K562 (cell line): ENCODE data around the gene FAM184B. TPM values are rescaled to one million over a fixed set of nuclear protein-coding genes. Genes with fewer than 3 reads are reported as not detected.

Experiments used
- ATAC-seq: fragments of 200-7000 bp; cut with Tn5 transposase; 3 replicates; pipeline ENCODE4 v1.9.1; 2020; ENCODE audit warnings: moderate library complexity
- BruUV-seq: library from RNA; stranded (reverse); fragments of 400-500 nt; replicated peaks from 2 replicates; lab custom pipeline; 2021; lab: Mats Ljungman, UMichigan
- CTCF ChIA-PET: fragments of 300-600 bp; formaldehyde crosslinking; extraction: SDS; loops from one replicate; lab custom pipeline; 2021; ENCODE audit warnings: low intra/inter-chr PET ratio; lab: Yijun Ruan, JAX
- POLR2A ChIA-PET: fragments of 300-600, 350-650 bp; sonication (Branson Sonifier 250); formaldehyde crosslinking; extraction: SDS; loops from one replicate; lab custom pipeline; 2021; ENCODE audit warnings: antibody characterized with exemption, inconsistent platforms; lab: Yijun Ruan, JAX
- DNase-seq, 4 experiments: peaks; one replicate each; pipeline versions ENCODE4 v3.0.0 to v3.0.0-alpha.2; 2011 to 2018; ENCODE audit warnings: low spot score in 3 of 4, mixed read lengths in 3 of 4; ENCODE audit errors: extremely low read depth in 1 of 4
- FAIRE-seq: peaks from 2 replicates; lab custom pipeline; 2011; peaks lifted over from hg19 to GRCh38; lab: Jason Lieb, UNC
- H2AFZ ChIP-seq: 2 replicates; pipeline ENCODE4 v1.6.0; 2011; ENCODE audit warnings: low read depth, low read length, control low read depth, inconsistent platforms
- H3K27ac ChIP-seq: fragments of 200-600 bp; 3 replicates; pipeline ENCODE4 v1.8.0; 2011; ENCODE audit warnings: low read depth, mild to moderate bottlenecking, control low read depth, inconsistent platforms, low read length, moderate library complexity, mixed read lengths; ENCODE audit errors: extremely low read depth
- H3K27me3 ChIP-seq, 2 experiments: fragments of 300-600 bp in 1 of 2; 2 replicates in 1 of 2; 3 replicates in 1 of 2; pipeline versions ENCODE4 v1.6.0 to v1.8.0; 2011; ENCODE audit warnings: inconsistent platforms in 2 of 2, low read length in 2 of 2, mild to moderate bottlenecking in 1 of 2, mixed read lengths in 1 of 2, moderate library complexity in 1 of 2; ENCODE audit not compliant: control insufficient read depth in 2 of 2, insufficient read depth in 2 of 2
- H3K36me3 ChIP-seq: fragments of 300-600 bp; 3 replicates; pipeline ENCODE4 v1.8.0; 2011; ENCODE audit warnings: mild to moderate bottlenecking, low read length, inconsistent platforms; ENCODE audit not compliant: control insufficient read depth, insufficient read depth
- H3K4me1 ChIP-seq, 2 experiments: fragments of 200-600 bp in 1 of 2; replicated peaks in 1 of 2; 2 replicates in 1 of 2; 3 replicates in 1 of 2; pipeline versions ENCODE4 v1.5.1 to v1.8.0; 2011; ENCODE audit warnings: inconsistent platforms in 2 of 2, low read length in 2 of 2, mild to moderate bottlenecking in 1 of 2, mixed read lengths in 1 of 2, moderate library complexity in 1 of 2; ENCODE audit not compliant: control insufficient read depth in 2 of 2, insufficient read depth in 2 of 2
- H3K4me2 ChIP-seq: 2 replicates; pipeline ENCODE4 v1.6.1; 2011; ENCODE audit warnings: low read length, control low read depth, inconsistent platforms, mixed read lengths; ENCODE audit not compliant: insufficient read depth
- H3K4me3 ChIP-seq: fragments of 200-600 bp; sonication (generic), shearing (Covaris generic); 2 replicates; pipeline ENCODE4 v1.5.1; 2016; ENCODE audit warnings: control low read depth, inconsistent platforms
- H3K79me2 ChIP-seq: fragments of 200-600 bp; 3 replicates; pipeline ENCODE4 v1.8.0; 2011; ENCODE audit warnings: low read length, inconsistent platforms; ENCODE audit not compliant: control insufficient read depth, insufficient read depth
- H3K9ac ChIP-seq, 2 experiments: 2 replicates each; pipeline versions ENCODE4 v1.6.0 to v1.6.1; 2011; ENCODE audit warnings: low read depth in 2 of 2, low read length in 2 of 2, control low read depth in 1 of 2, inconsistent platforms in 1 of 2, mild to moderate bottlenecking in 1 of 2, mixed read lengths in 1 of 2; ENCODE audit not compliant: insufficient read depth in 1 of 2
- H3K9me1 ChIP-seq: one replicate; pipeline ENCODE4 v1.6.0; 2011; ENCODE audit warnings: inconsistent platforms, mild to moderate bottlenecking, low read length, moderate library complexity; ENCODE audit not compliant: control insufficient read depth, insufficient read depth
- H3K9me3 ChIP-seq: replicated peaks from 2 replicates; pipeline ENCODE4 v1.5.1; 2011; ENCODE audit warnings: low read depth, low read length, inconsistent platforms; ENCODE audit not compliant: control insufficient read depth, insufficient read depth
- H4K20me1 ChIP-seq: replicated peaks from 2 replicates; pipeline ENCODE4 v1.6.1; 2011; ENCODE audit warnings: low read length, inconsistent platforms, mixed read lengths; ENCODE audit not compliant: control insufficient read depth, insufficient read depth
- CBFA2T2 ChIP-seq: fragments of 450-650 bp; conservative IDR thresholded peaks from 2 replicates; pipeline ENCODE4 v1.6.1; 2017; ENCODE audit warnings: mild to moderate bottlenecking
- DIDO1 ChIP-seq: fragments of 450-650 bp; IDR thresholded peaks from 2 replicates; pipeline ENCODE4 v1.6.1; 2016; ENCODE audit warnings: low read depth, missing biosample characterization, missing genetic modification characterization
- HNRNPUL1 ChIP-seq: fragments of 200-400 bp; formaldehyde crosslinking; IDR thresholded peaks from 2 replicates; pipeline ENCODE4 v1.6.1; 2017; ENCODE audit warnings: low read length
- KLF10 ChIP-seq: fragments of 250-450 bp; sonication (Bioruptor Pico); IDR thresholded peaks from 2 replicates; pipeline ENCODE4 v1.6.1; 2021; ENCODE audit warnings: matching md5 sums
- NONO ChIP-seq, 2 experiments: fragments of 200-400 bp in 1 of 2; fragments of 450-650 bp in 1 of 2; formaldehyde crosslinking in 1 of 2; IDR thresholded peaks; 2 replicates each; pipeline ENCODE4 v1.6.1; 2017; ENCODE audit warnings: low read depth in 2 of 2, mild to moderate bottlenecking in 2 of 2, moderate library complexity in 2 of 2, low read length in 1 of 2
- NR2C1 ChIP-seq, 2 experiments: fragments of 450-650 bp; IDR thresholded peaks; 2 replicates each; pipeline ENCODE4 v1.6.1; 2017; ENCODE audit warnings: mild to moderate bottlenecking in 2 of 2, antibody characterized with exemption in 1 of 2, inconsistent platforms in 1 of 2, missing compliant biosample characterization in 1 of 2, missing genetic modification characterization in 1 of 2
- PURB ChIP-seq: sonication (generic); formaldehyde crosslinking; IDR thresholded peaks from 2 replicates; pipeline ENCODE4 v1.9.0; 2021; ENCODE audit warnings: low read depth, mild to moderate bottlenecking, missing genetic modification reagents
- SIX5 ChIP-seq, 2 experiments: IDR thresholded peaks; 2 replicates each; pipeline ENCODE4 v1.6.1; 2011; ENCODE audit warnings: low read length in 2 of 2, borderline replicate concordance in 1 of 2, low read depth in 1 of 2, mild to moderate bottlenecking in 1 of 2, moderate library complexity in 1 of 2; ENCODE audit not compliant: insufficient read depth in 1 of 2
- SP1 ChIP-seq: sonication (generic); formaldehyde crosslinking; IDR thresholded peaks from 2 replicates; pipeline ENCODE4 v1.8.1; 2022; ENCODE audit warnings: mild to moderate bottlenecking, missing genetic modification reagents
- SRSF1 ChIP-seq: fragments of 200-400 bp; formaldehyde crosslinking; IDR thresholded peaks from 2 replicates; pipeline ENCODE4 v1.6.1; 2017; ENCODE audit warnings: mild to moderate bottlenecking, low read depth, low read length, moderate library complexity
- WGBS: fragments of 100-300 bp; shearing (Covaris generic); methylation state at CpG from one replicate; pipeline ENCODE4 v1.1.6; 2016; ENCODE audit warnings: low coverage, mixed read lengths; ENCODE audit not compliant: insufficient coverage; ENCODE audit errors: missing lambda C conversion rate; 5-methylcytosine and 5-hydroxymethylcytosine counted together
- in situ Hi-C: fragments of 300-500 bp; cut with MboI; formaldehyde crosslinking; loops from 4 replicates; pipeline ENCODE4 v1.15.0; 2018; ENCODE audit warnings: inconsistent platforms, mixed read lengths
- intact Hi-C: fragments of 100-400 bp; cut with micrococcal nuclease; formaldehyde crosslinking; loops from 2 replicates; pipeline ENCODE4 v1.14.2; 2022
- polyA plus RNA-seq, 8 experiments: library from polyadenylated mRNA; depleted of rRNA in 4 of 8; stranded (reverse) in 5 of 8; unstranded in 3 of 8; fragments of >200 nt; fragmentation: Nextera tagmentation in 2 of 8; fragmentation: Illumina TruSeq in 1 of 8; extraction: Ambion mirVana in 2 of 8; extraction: Trizol in 1 of 8; gene quantifications; 2 replicates each; pipeline versions ENCODE4 v1.2.1 to v1.2.3, GENCODE V29; 2011 to 2014; ENCODE audit warnings: inconsistent platforms in 1 of 8, missing spikeins in 1 of 8
- total RNA-seq, 7 experiments: library from RNA; depleted of rRNA in 6 of 7; stranded (reverse); fragments of >200 nt in 6 of 7; fragmentation: Illumina TruSeq in 2 of 7; extraction: Trizol in 2 of 7; gene quantifications; 2 replicates each; pipeline versions ENCODE4 v1.2.1 to v1.2.3, GENCODE V29; 2011 to 2021; ENCODE audit warnings: low replicate concordance in 1 of 7
- TF ChIP-seq, protein P1 (sequence below): sonication (generic); formaldehyde crosslinking; IDR thresholded peaks from 2 replicates; pipeline ENCODE4 v1.8.1; 2022; ENCODE audit warnings: missing genetic modification reagents
- TF ChIP-seq, protein P2 (sequence below): fragments of 200-800 bp; sonication (Bioruptor generic); IDR thresholded peaks from 2 replicates; pipeline ENCODE4 v1.6.1; 2017; ENCODE audit warnings: missing genetic modification characterization, missing compliant biosample characterization
- TF ChIP-seq, protein P3 (sequence below): fragments of 250-450 bp; sonication (Bioruptor Pico); IDR thresholded peaks from 2 replicates; pipeline ENCODE4 v1.9.0; 2021; ENCODE audit warnings: mild to moderate bottlenecking
- TF ChIP-seq, protein P4 (sequence below): fragments of 450-650 bp; IDR thresholded peaks from 2 replicates; pipeline ENCODE4 v1.6.1; 2016; ENCODE audit warnings: low read depth, mild to moderate bottlenecking, moderate library complexity

The FAM184B gene
- total and polyA plus RNA-seq, 9 of the 15 experiments (the other 6 are each of a cell fraction or from before 2014, with no cell fraction given), result not detected

DNA sequence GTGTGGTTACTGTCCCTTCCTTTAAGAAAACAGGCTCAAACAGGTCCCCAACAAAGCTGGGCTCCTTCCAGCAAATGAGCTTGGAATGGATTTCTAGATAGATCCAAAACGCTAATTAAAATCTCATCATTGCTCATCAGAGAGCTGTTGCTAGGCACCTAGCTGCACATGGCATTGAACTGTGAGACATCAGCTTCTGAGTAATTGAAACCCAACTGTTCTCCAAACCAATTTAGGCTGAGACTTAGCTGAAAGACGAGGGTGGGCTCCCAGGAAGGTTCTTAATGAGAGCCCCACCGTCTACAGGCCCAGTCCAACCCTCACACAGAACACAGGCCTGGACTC lies 59.1 kb downstream of the FAM184B start:
- H3K27ac ChIP-seq, result no peak overlapping the region
- in situ Hi-C loops (no loop called here), intact Hi-C loops (no loop called here)
- H3K36me3 ChIP-seq, result no peaks in the 10 kb centered on the region
- H3K79me2 ChIP-seq, result no peaks in the 10 kb centered on the region
- DNase-seq (no peak), ATAC-seq (no peak), FAIRE-seq (no peak)
- ChIA-PET POLR2A (interaction anchor here (0.7 kb wide), 1 partner anchor 131 kb away, joined by 4 read pairs; no protein-coding TSS in a partner anchor), CTCF (no interaction called here)
- BruUV-seq, result no TSS peak
- no peak overlapping the region for H3K4me2 ChIP-seq
- no peaks in the 10 kb centered on the region for H3K4me1 ChIP-seq
- H3K9me3 ChIP-seq, result no peaks in the 10 kb centered on the region
- TF ChIP-seq DIDO1 (tag) (no peak), SRSF1 (no peak), PURB (CRISPR knock-in tag) (no peak), KLF10 (no peak), NONO (IDR thresholded peaks at IDR 0.05; ENCODE audit: low read depth in 2 of 2, low read length in 1 of 2) (no peak), SIX5 (IDR thresholded peaks at IDR 0.05; ENCODE audit: borderline replicate concordance in 1 of 2, insufficient read depth in 1 of 2, low read depth in 1 of 2, low read length in 2 of 2) (no peak), NR2C1 (IDR thresholded peaks at IDR 0.05) (no peak), NR2C1 (tag; IDR thresholded peaks at IDR 0.05) (no peak), SP1 (CRISPR knock-in tag) (no peak), HNRNPUL1 (no peak), CBFA2T2 (no peak)
- TF ChIP-seq, protein P1, sequence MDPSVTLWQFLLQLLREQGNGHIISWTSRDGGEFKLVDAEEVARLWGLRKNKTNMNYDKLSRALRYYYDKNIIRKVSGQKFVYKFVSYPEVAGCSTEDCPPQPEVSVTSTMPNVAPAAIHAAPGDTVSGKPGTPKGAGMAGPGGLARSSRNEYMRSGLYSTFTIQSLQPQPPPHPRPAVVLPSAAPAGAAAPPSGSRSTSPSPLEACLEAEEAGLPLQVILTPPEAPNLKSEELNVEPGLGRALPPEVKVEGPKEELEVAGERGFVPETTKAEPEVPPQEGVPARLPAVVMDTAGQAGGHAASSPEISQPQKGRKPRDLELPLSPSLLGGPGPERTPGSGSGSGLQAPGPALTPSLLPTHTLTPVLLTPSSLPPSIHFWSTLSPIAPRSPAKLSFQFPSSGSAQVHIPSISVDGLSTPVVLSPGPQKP, result no peak
- TF ChIP-seq, protein P2, sequence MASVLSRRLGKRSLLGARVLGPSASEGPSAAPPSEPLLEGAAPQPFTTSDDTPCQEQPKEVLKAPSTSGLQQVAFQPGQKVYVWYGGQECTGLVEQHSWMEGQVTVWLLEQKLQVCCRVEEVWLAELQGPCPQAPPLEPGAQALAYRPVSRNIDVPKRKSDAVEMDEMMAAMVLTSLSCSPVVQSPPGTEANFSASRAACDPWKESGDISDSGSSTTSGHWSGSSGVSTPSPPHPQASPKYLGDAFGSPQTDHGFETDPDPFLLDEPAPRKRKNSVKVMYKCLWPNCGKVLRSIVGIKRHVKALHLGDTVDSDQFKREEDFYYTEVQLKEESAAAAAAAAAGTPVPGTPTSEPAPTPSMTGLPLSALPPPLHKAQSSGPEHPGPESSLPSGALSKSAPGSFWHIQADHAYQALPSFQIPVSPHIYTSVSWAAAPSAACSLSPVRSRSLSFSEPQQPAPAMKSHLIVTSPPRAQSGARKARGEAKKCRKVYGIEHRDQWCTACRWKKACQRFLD (CRISPR knock-in tag), result no peak
- TF ChIP-seq, protein P3, sequence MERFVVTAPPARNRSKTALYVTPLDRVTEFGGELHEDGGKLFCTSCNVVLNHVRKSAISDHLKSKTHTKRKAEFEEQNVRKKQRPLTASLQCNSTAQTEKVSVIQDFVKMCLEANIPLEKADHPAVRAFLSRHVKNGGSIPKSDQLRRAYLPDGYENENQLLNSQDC (CRISPR knock-in tag), result no peak
- TF ChIP-seq, protein P4, sequence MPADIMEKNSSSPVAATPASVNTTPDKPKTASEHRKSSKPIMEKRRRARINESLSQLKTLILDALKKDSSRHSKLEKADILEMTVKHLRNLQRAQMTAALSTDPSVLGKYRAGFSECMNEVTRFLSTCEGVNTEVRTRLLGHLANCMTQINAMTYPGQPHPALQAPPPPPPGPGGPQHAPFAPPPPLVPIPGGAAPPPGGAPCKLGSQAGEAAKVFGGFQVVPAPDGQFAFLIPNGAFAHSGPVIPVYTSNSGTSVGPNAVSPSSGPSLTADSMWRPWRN, result no peak
- H3K9me1 ChIP-seq, result no peaks in the 10 kb centered on the region
- no peaks in the 10 kb centered on the region for H4K20me1 ChIP-seq
- H3K4me3 ChIP-seq, result no peak overlapping the region
- peaks cover 4 to 24% of the 10 kb centered on the region in 2 experiments; a peak in 3 of 5 replicates for H3K27me3 ChIP-seq
- no peak overlapping the region for H2AFZ ChIP-seq
- 0% methylated on average over 3 of the region's 3 CpGs for WGBS
- no peak overlapping the region for H3K9ac ChIP-seq
